Vagina (tissue), 2 donors: ENCODE data around the gene VTI1A. TPM values are rescaled to one million over a fixed set of nuclear protein-coding genes. Genes with fewer than 3 reads are reported as not detected.

Experiments used
- DNase-seq, 2 donors: peaks; one replicate each; pipeline ENCODE4 v3.0.0-alpha.2; 2017; ENCODE audit errors: extremely low spot score in 2 of 2
- H3K27ac ChIP-seq: fragments of 200-600 bp; sonication (generic); one replicate; pipeline ENCODE4 v1.5.1; 2019
- H3K27me3 ChIP-seq: fragments of 200-600 bp; sonication (generic); one replicate; pipeline ENCODE4 v1.5.1; 2019
- H3K36me3 ChIP-seq, 2 donors: fragments of 200-600 bp; sonication (generic); one replicate each; pipeline ENCODE4 v1.5.1; 2017 to 2019
- H3K4me1 ChIP-seq: fragments of 200-600 bp; sonication (generic); one replicate; pipeline ENCODE4 v1.5.1; 2019
- H3K4me3 ChIP-seq, 2 donors: fragments of 200-600 bp; sonication (generic); 1 replicate in 1 of 2; 2 replicates in 1 of 2; pipeline ENCODE4 v1.5.1; 2016 to 2019
- H3K9me3 ChIP-seq: fragments of 200-600 bp; sonication (generic); one replicate; pipeline ENCODE4 v1.5.1; 2019
- POLR2A ChIP-seq, 2 donors: fragments of 450-650 bp; IDR thresholded peaks; one replicate each; pipeline ENCODE4 v1.6.1; 2017; ENCODE audit warnings: antibody characterized with exemption in 2 of 2, mild to moderate bottlenecking in 2 of 2, moderate library complexity in 2 of 2
- POLR2AphosphoS5 ChIP-seq, 2 donors: sonication (generic); formaldehyde crosslinking; IDR thresholded peaks; one replicate each; pipeline ENCODE4 v1.9.0; 2017; ENCODE audit warnings: antibody characterized with exemption in 2 of 2, mild to moderate bottlenecking in 2 of 2, low read depth in 1 of 2; ENCODE audit not compliant: insufficient read depth in 1 of 2
- intact Hi-C: fragments of 100-400 bp; cut with DNase I; formaldehyde crosslinking; loops from one replicate; pipeline ENCODE4 v1.15.1; 2023
- total RNA-seq: library from RNA; depleted of rRNA; stranded (reverse); fragments of >200 nt; gene quantifications from one replicate; pipeline ENCODE4 v1.2.3, GENCODE V29; 2016
- TF ChIP-seq, protein P1 (sequence below), 3 experiments: fragments of 450-650 bp in 2 of 3; fragments of 200-600 bp in 1 of 3; sonication (generic) in 1 of 3; IDR thresholded peaks; one replicate each; pipeline ENCODE4 v1.5.1; 2017 to 2019; ENCODE audit warnings: antibody characterized with exemption in 3 of 3, mild to moderate bottlenecking in 2 of 3, moderate library complexity in 2 of 3

Gene VTI1A
- total RNA-seq, 1 donor from 2014 or later: 49.1 TPM

DNA sequence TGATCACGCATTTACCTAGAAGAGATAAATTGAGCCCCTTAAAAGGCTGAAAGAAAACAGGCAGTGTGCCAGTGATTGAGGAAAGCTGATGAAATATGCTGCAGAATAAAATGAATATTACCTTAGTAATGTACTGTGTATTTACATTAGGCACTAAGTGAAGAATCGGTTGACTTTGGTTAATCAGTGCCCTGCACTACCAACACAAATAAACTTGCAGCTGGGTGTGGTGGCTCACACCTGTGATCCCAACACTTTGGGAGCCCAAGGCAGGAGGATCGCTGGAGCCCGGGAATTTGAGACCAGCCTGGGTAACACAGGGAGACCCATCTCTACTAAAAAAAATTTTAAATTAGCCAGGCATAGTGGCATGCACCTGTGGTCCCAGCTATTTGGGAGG is 354.7 kb downstream of the VTI1A start:
- H3K9me3 ChIP-seq: no peaks in the 10 kb centered on the region
- H3K27me3 ChIP-seq: no peaks in the 10 kb centered on the region
- intact Hi-C loops: no loop called here
- H3K36me3 ChIP-seq: no peaks in the 10 kb centered on the region
- no peak overlapping the region for H3K4me3 ChIP-seq
- TF ChIP-seq POLR2AphosphoS5 (IDR thresholded peaks at IDR 0.05; ENCODE audit: insufficient read depth in 1 of 2, low read depth in 1 of 2): no peak
- TF ChIP-seq POLR2A (IDR thresholded peaks at IDR 0.05): no peak
- TF ChIP-seq, protein P1, sequence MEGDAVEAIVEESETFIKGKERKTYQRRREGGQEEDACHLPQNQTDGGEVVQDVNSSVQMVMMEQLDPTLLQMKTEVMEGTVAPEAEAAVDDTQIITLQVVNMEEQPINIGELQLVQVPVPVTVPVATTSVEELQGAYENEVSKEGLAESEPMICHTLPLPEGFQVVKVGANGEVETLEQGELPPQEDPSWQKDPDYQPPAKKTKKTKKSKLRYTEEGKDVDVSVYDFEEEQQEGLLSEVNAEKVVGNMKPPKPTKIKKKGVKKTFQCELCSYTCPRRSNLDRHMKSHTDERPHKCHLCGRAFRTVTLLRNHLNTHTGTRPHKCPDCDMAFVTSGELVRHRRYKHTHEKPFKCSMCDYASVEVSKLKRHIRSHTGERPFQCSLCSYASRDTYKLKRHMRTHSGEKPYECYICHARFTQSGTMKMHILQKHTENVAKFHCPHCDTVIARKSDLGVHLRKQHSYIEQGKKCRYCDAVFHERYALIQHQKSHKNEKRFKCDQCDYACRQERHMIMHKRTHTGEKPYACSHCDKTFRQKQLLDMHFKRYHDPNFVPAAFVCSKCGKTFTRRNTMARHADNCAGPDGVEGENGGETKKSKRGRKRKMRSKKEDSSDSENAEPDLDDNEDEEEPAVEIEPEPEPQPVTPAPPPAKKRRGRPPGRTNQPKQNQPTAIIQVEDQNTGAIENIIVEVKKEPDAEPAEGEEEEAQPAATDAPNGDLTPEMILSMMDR (IDR thresholded peaks at IDR 0.05): no peak
- H3K27ac ChIP-seq: no peak overlapping the region
- H3K4me1 ChIP-seq: peaks cover 11% of the 10 kb centered on the region
- peak in 1 of 2 donors; percentile 47 for DNase-seq

DNA sequence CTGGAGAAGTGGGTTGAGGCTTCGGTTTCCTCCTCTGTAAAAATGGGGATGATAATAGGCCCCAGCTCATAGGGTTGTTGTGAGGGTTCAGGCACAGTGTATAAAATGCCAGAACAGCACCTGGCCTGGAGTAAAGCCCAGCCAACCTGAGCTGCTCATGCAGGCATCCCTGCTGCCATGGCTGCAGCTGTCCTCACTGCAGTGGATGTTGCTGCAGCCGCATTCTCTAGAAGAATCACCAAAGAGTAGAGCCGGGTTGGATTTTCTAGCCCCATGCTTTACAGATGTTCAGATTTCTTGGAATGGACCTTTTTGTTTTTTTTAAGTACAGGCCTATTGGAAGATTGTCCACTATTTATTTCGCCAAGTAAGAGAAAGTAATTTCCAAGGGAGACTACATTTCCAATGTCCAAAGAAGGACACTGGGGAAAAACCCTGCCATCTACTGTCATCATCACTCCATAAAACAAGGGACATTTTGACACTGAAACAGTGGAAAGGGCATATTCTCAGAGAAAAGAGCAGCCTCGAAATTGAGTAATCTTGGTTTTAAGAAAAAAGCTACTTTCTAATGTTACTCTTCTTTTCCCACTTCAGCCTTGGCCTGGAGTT is 355.5 kb downstream of the VTI1A start:
- Histone ChIP-seq H3K27me3 (no peaks in the 10 kb centered on the region), H3K9me3 (no peaks in the 10 kb centered on the region), H3K4me3 (no peak overlapping the region), H3K27ac (no peak overlapping the region), H3K36me3 (no peaks in the 10 kb centered on the region), H3K4me1 (peaks cover 11% of the 10 kb centered on the region)
- intact Hi-C loops: no loop called here
- peak in 1 of 2 donors; percentile 62 for DNase-seq
- no peak for TF ChIP-seq POLR2A (IDR thresholded peaks at IDR 0.05)
- TF ChIP-seq POLR2AphosphoS5 (IDR thresholded peaks at IDR 0.05; ENCODE audit: insufficient read depth in 1 of 2, low read depth in 1 of 2): no peak

DNA sequence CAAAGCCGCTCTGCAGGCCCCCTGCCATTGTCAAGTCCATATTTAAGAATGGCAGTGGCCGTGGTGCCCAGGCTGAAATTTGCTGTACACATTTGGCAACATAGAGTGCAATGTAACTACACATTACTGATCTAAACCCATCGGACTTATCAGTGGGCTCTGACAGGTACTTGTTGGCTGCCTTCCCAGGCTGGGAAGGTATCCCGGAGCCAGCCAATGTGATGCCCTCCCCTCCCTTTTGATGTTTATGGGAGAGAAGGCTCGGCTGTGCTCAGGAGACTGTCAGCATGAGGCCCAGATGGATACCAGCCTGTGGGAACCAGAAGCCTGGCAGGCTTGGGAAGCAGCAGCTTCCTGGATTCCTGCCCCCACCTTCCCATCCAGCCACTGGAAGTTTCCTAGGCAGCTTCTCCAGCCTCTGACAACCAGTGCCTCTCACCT is 357.0 kb downstream of the VTI1A start:
- no peak for DNase-seq
- no peak overlapping the region for H3K4me3 ChIP-seq
- no peak overlapping the region for H3K27ac ChIP-seq
- no peaks in the 10 kb centered on the region for H3K9me3 ChIP-seq
- peaks cover 11% of the 10 kb centered on the region for H3K4me1 ChIP-seq
- intact Hi-C loops: no loop called here
- no peak for TF ChIP-seq POLR2AphosphoS5 (IDR thresholded peaks at IDR 0.05; ENCODE audit: insufficient read depth in 1 of 2, low read depth in 1 of 2)
- TF ChIP-seq, protein P1 (IDR thresholded peaks at IDR 0.05): no peak
- TF ChIP-seq POLR2A (IDR thresholded peaks at IDR 0.05): no peak
- no peaks in the 10 kb centered on the region for H3K27me3 ChIP-seq
- no peaks in the 10 kb centered on the region for H3K36me3 ChIP-seq

DNA sequence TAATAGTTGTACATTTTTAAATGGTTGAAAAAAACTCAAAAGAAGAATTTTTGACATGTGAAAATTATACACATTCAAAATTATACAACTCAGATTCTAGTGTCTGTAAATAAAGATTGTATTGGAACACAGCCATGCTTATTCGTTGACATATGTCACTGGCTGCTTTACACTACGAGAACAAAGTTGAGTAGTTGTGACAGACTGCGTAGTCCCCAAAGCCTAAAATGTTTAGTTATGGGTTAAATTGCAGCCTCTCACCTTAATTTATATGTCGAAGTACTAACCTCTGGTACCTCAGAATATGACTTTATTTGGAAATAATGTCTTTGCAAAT is 358.2 kb downstream of the VTI1A start:
- Histone ChIP-seq H3K9me3 (no peaks in the 10 kb centered on the region), H3K27me3 (no peaks in the 10 kb centered on the region), H3K27ac (no peak overlapping the region), H3K4me3 (no peak overlapping the region), H3K36me3 (no peaks in the 10 kb centered on the region), H3K4me1 (peaks cover 11% of the 10 kb centered on the region)
- no peak for DNase-seq
- TF ChIP-seq, protein P1 (IDR thresholded peaks at IDR 0.05): no peak
- intact Hi-C loops: no loop called here

DNA sequence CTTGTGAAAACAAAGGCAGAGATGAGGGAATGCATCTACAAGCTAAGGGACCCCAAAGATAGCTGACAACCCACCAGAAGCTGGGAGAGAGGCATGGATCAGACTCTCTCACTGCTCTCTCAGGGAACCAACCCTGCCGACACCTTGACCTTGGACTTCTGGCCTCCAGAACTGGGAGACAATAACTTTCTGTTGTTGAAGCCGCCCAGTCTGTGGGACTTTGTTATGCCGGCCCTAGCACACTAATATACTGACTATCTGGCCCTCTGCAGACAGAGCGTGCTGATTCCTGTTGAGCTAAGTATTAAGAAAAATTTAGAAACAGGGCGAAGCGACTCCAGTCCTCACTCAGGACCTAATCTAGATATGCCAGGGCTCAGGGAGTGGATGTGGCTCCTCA is 358.7 kb downstream of the VTI1A start:
- Histone ChIP-seq H3K4me1 (peaks cover 11% of the 10 kb centered on the region), H3K4me3 (no peak overlapping the region), H3K27me3 (no peaks in the 10 kb centered on the region), H3K36me3 (no peaks in the 10 kb centered on the region), H3K9me3 (no peaks in the 10 kb centered on the region), H3K27ac (no peak overlapping the region)
- peak; percentile 16 to 37 for DNase-seq
- no peak for TF ChIP-seq POLR2AphosphoS5 (IDR thresholded peaks at IDR 0.05; ENCODE audit: insufficient read depth in 1 of 2, low read depth in 1 of 2)
- no peak for TF ChIP-seq POLR2A (IDR thresholded peaks at IDR 0.05)
- TF ChIP-seq, protein P1 (IDR thresholded peaks at IDR 0.05): no peak
- intact Hi-C loops: no loop called here
